ENCODE measurements around the gene TOR1B. TPM values are rescaled to one million over a fixed set of nuclear protein-coding genes. Genes with fewer than 3 reads are reported as not detected.

TOR1B gene
- total RNA-seq, 4 donors from 2014 or later, result 16.1 to 17.3 (median 17.0) TPM

DNA sequence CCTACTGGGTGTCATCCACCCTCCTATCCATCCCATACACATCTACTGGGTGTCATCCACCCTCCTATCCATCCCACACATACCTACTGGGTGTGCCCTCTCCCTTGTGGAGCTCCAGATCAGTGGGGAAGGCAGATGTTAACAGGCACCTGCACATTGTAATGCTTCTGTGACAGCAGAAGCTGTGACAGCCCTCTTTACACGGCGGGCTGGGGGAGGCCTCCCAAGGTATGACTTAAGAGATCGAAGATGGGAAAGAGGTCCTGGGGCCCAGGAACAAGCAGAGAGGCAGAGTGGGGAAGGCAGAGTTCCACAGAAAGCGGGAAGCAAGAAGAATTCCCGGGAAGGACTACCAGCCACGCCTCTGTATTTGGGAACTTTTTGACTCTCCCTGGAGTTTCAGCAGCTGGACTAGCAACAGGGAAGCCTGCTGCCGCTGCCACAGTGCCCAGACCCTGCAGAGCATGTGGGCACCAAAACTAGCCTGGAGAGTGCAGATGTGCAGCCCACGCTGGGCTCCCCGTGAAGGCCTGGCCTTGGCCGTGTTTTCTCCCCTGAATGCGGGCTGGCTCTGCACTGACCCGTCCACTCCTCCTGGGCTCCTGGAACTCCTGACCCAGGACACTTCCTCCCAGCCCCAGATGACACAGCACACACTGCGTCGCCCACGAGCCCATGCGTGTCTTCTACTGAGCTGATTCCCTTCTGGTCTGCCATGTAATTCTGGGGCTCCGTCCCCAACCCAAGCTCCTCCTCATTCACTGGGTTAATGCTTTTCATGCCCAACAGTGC is 11.6 kb downstream of the TOR1B start:
- no peak for DNase-seq
- H3K36me3 ChIP-seq, result peaks cover 9 to 100% (median 34%) of the 10 kb centered on the region in 3 donors
- TF ChIP-seq POLR2A (IDR thresholded peaks at IDR 0.05), result no peak
- TF ChIP-seq, protein P1, sequence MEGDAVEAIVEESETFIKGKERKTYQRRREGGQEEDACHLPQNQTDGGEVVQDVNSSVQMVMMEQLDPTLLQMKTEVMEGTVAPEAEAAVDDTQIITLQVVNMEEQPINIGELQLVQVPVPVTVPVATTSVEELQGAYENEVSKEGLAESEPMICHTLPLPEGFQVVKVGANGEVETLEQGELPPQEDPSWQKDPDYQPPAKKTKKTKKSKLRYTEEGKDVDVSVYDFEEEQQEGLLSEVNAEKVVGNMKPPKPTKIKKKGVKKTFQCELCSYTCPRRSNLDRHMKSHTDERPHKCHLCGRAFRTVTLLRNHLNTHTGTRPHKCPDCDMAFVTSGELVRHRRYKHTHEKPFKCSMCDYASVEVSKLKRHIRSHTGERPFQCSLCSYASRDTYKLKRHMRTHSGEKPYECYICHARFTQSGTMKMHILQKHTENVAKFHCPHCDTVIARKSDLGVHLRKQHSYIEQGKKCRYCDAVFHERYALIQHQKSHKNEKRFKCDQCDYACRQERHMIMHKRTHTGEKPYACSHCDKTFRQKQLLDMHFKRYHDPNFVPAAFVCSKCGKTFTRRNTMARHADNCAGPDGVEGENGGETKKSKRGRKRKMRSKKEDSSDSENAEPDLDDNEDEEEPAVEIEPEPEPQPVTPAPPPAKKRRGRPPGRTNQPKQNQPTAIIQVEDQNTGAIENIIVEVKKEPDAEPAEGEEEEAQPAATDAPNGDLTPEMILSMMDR (IDR thresholded peaks at IDR 0.05), result no peak
- H3K4me3 ChIP-seq, result no peak overlapping the region
- H3K27me3 ChIP-seq, result no peaks in the 10 kb centered on the region
- H3K27ac ChIP-seq, result no peak overlapping the region
- H3K4me1 ChIP-seq, result no peaks in the 10 kb centered on the region
- WGBS, 2 donors, result 90% methylated on average over 10 to 12 of the region's 17 CpGs
- intact Hi-C loops (cut with DNase I), result no loop called here
- H3K9me3 ChIP-seq, result no peaks in the 10 kb centered on the region

DNA sequence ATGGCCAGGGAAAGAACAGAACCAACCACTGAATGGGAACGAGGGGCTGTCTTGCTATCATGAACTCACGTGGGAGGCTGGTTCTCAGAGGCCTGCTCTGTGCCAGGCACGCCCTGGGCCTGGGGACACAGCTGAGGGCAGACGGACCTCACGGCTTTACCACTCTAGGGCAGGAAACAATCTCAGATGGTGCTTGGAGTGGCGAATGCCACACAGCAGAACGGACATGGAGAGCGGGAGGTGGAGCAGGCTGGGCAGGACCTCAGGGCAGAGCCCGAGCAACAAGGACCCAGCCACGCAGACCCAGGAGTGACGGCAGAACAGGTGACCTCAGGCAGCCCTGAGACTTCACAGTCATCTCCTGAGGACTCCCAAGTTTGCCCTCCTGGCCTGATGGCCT is 12.3 kb downstream of the TOR1B start:
- WGBS, 2 donors, result 86% methylated on average over 11 of the region's 11 CpGs; no CpG with 5 or more reads in 1 of the 2 donors
- no peaks in the 10 kb centered on the region for H3K27me3 ChIP-seq

DNA sequence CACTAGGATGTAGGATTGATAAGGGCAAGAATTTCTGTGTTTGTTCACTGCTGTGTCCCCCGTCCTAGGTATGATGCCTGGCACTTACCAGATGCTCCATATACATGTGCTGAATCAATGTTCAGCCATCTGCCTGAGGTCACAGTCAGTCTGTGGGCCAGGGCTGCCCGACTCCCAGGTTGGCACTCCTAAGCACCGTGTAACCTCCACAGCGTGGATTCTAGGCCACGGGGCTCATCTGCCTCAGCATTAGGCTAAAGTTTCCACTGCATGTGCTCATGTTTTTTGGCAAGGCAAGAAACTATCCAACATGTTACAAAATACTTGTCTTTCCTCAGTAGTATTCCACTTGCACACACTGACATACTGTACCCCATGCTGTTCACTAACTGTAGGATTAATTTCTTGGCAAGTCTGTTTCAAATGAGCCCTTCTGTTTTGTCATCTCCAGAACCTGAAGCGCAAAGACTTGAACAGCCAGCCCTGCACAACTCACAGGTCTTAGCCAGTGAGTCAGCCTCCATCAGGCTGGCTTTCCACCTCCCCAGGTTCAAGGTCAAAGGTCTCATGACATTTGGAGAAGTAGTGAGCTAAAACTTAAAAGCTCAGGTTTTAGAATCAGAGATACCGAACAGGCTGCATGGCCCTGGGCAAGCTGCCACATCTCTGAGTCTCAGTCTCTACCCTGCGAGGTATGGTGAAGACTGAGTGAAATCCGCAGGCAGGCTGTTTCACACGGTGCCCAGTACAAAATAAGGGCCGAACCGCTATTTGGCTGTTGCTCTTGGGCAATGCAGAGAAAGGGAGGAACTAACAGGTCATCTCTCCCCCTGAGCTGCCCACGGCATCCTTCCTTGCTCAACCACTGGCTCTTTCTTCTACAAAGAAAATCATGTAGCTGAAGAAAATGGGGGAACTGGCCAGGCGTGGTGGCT is 13.8 kb downstream of the TOR1B start:
- intact Hi-C loops (cut with DNase I), result no loop called here
- Histone ChIP-seq H3K27me3 (no peaks in the 10 kb centered on the region), H3K4me3 (no peak overlapping the region), H3K27ac (no peak overlapping the region), H3K9me3 (no peaks in the 10 kb centered on the region), H3K4me1 (no peaks in the 10 kb centered on the region), H3K36me3 (peaks cover 9 to 100% (median 47%) of the 10 kb centered on the region in 3 donors)
- WGBS, 2 donors, result 82 to 86% methylated on average over 7 to 12 of the region's 14 CpGs
- no peak for DNase-seq
- TF ChIP-seq POLR2A (IDR thresholded peaks at IDR 0.05), result no peak
- TF ChIP-seq, protein P1 (IDR thresholded peaks at IDR 0.05), result no peak

More for the DNA sequence above, 12.3 kb downstream of the TOR1B start:
- intact Hi-C loops (cut with DNase I), result no loop called here
- Histone ChIP-seq H3K9me3 (no peaks in the 10 kb centered on the region), H3K27ac (no peak overlapping the region), H3K36me3 (peaks cover 9 to 100% (median 34%) of the 10 kb centered on the region in 3 donors), H3K4me3 (no peak overlapping the region), H3K4me1 (no peaks in the 10 kb centered on the region)
- no peak for DNase-seq
- TF ChIP-seq, protein P1 (IDR thresholded peaks at IDR 0.05), result no peak
- no peak for TF ChIP-seq POLR2A (IDR thresholded peaks at IDR 0.05)

DNA sequence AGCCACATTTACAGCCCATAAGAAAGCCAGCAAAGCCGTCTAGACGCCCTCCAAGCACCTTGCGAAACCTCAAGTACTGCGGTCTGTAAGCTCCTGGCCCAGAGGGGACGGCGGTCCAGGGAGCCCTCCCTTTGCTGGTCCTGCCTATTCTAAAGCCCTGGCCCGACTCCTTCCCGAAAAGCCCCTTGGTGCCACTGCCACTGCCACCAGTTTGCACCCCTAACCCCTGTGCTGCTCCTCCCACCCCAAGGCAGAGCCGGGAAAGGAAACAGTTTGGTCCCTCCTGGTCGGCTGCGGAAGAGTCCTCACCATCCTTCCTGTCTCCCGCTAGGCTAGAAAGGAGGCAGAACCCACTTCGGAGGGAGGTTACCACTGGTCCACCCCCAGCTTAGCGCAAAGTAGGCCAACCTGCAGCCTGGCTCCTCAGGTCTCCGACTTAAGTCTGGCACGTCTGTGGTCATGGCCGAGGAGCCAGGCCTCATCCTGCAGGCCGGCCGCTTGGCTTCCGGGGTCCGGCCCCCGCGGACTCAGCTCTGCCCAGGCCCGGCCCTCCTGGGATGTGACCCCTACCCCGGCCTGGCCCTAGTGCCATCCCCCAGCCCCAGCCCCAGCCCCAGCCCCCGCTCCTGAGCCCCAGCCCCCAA is 20.0 kb downstream of the TOR1B start:
- no peak for DNase-seq
- peaks cover 7 to 64% (median 21%) of the 10 kb centered on the region in 3 donors for H3K36me3 ChIP-seq

More for the DNA sequence above, 20.0 kb downstream of the TOR1B start:
- TF ChIP-seq, protein P1 (IDR thresholded peaks at IDR 0.05), result no peak
- no peak for TF ChIP-seq POLR2A (IDR thresholded peaks at IDR 0.05)
- H3K27me3 ChIP-seq, result no peaks in the 10 kb centered on the region
- H3K9me3 ChIP-seq, result no peaks in the 10 kb centered on the region
- 0 to 23% methylated on average over 2 to 21 of the region's 26 CpGs for WGBS, 2 donors
- intact Hi-C loops (cut with DNase I), result no loop called here
- H3K27ac ChIP-seq, result peak overlapping the region; percentile 84 to 92 (median 90)
- peak overlapping the region; percentile 93 to 99 (median 96) for H3K4me3 ChIP-seq
- peaks cover 7 to 12% (median 9%) of the 10 kb centered on the region in 3 donors for H3K4me1 ChIP-seq

Data from esophagus squamous epithelium (tissue), 5 donors.